CD8-positive, alpha-beta memory T cell (primary cell): Measurements from ENCODE around the gene MED27. TPM values are rescaled to one million over a fixed set of nuclear protein-coding genes. Genes with fewer than 3 reads are reported as not detected.
"Not testable (repeated sequence)": the region's sequence is repeated elsewhere in the genome, so short reads cannot be mapped to it uniquely, and the experiment has no call there.

Source experiments
- CTCF ChIA-PET: fragments of 350-600 bp; sonication (Branson Sonifier 250); formaldehyde crosslinking; loops from one replicate; lab custom pipeline; 2021; ENCODE audit warnings: antibody characterized with exemption; lab: Charles Lee
- POLR2A ChIA-PET: fragments of 350-600 bp; sonication (Branson Sonifier 250); formaldehyde crosslinking; loops from one replicate; lab custom pipeline; 2021; ENCODE audit warnings: antibody characterized with exemption; lab: Charles Lee
- DNase-seq, 5 donors: peaks; one replicate each; pipeline versions ENCODE4 v3.0.0 to v3.0.0-alpha.2; 2020 to 2022; ENCODE audit warnings: mixed read lengths in 1 of 5
- H3K27ac ChIP-seq: one replicate; pipeline ENCODE4 v1.7.0; 2013; ENCODE audit warnings: low read depth, mild to moderate bottlenecking, low read length, moderate library complexity
- H3K27me3 ChIP-seq: 2 replicates; pipeline ENCODE4 v1.7.0; 2013; ENCODE audit warnings: low read length, mild to moderate bottlenecking; ENCODE audit not compliant: insufficient read depth, poor library complexity, severe bottlenecking
- H3K36me3 ChIP-seq: 2 replicates; pipeline ENCODE4 v1.7.0; 2013; ENCODE audit warnings: mild to moderate bottlenecking, low read length, moderate library complexity; ENCODE audit not compliant: insufficient read depth
- H3K4me1 ChIP-seq: 2 replicates; pipeline ENCODE4 v1.7.0; 2013; ENCODE audit warnings: mild to moderate bottlenecking, low read length, moderate library complexity; ENCODE audit not compliant: insufficient read depth
- H3K4me3 ChIP-seq: 2 replicates; pipeline ENCODE4 v1.7.0; 2013; ENCODE audit warnings: mild to moderate bottlenecking, low read length
- H3K9me3 ChIP-seq: 2 replicates; pipeline ENCODE4 v1.7.0; 2013; ENCODE audit warnings: mild to moderate bottlenecking, low read length
- H3K27ac Mint-ChIP-seq, 8 donors: one replicate each; pipeline ENCODE4 v1.8.0; 2020 to 2021; ENCODE audit warnings: mixed read lengths in 8 of 8, mild to moderate bottlenecking in 6 of 8, inconsistent platforms in 3 of 8, moderate library complexity in 3 of 8
- H3K27me3 Mint-ChIP-seq, 2 donors: one replicate each; pipeline ENCODE4 v1.8.0; 2020 to 2021; ENCODE audit warnings: mixed read lengths in 2 of 2, mild to moderate bottlenecking in 1 of 2, moderate library complexity in 1 of 2
- H3K36me3 Mint-ChIP-seq, 3 donors: one replicate each; pipeline ENCODE4 v1.8.0; 2020 to 2021; ENCODE audit warnings: mixed read lengths in 3 of 3, inconsistent platforms in 1 of 3, mild to moderate bottlenecking in 1 of 3
- H3K4me1 Mint-ChIP-seq, 3 donors: one replicate each; pipeline ENCODE4 v1.8.0; 2020 to 2021; ENCODE audit warnings: mixed read lengths in 3 of 3, inconsistent platforms in 1 of 3, mild to moderate bottlenecking in 1 of 3
- H3K4me3 Mint-ChIP-seq, 7 donors: one replicate each; pipeline ENCODE4 v1.8.0; 2020 to 2021; ENCODE audit warnings: mixed read lengths in 7 of 7, mild to moderate bottlenecking in 6 of 7, moderate library complexity in 4 of 7, inconsistent platforms in 2 of 7
- H3K9me3 Mint-ChIP-seq, 5 donors: one replicate each; pipeline ENCODE4 v1.8.0; 2020 to 2022; ENCODE audit warnings: mixed read lengths in 5 of 5, mild to moderate bottlenecking in 3 of 5, moderate library complexity in 2 of 5, inconsistent platforms in 1 of 5
- polyA plus RNA-seq: library from polyadenylated mRNA; unstranded; fragments of 300-500 nt; fragmentation: Illumina TruSeq; gene quantifications from one replicate; pipeline ENCODE4 v1.2.3, GENCODE V29; 2021
- total RNA-seq, 2 experiments: library from RNA; stranded (reverse); gene quantifications; one replicate each; pipeline ENCODE4 v1.2.3, GENCODE V29; 2021

The MED27 gene
- total and polyA plus RNA-seq, 3 experiments from 2014 or later, result 31.6 to 39.7 (median 35.9) TPM

DNA sequence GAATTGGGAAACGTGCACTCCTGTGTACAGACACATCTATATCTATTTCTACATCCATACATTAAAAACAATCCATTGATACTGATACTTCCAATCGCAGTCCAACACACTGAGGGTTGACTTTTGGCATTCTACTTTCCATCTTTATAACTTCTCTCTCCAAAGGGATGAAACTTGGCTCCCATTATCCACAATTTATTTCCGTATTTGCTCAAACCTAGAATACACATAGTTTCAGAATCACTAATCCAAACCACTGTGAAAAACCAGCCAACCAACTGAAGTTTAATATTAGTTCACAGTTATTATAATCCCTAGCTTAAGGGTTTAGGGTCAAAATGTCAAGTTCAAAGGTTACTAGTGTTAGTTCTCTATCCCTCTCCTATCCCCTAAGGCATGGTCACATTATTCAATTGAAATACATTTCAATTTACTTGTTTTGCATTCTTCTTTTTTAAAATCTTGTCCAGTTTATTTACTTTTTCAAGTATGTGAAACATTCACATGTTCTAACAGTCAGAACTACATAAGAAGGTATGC is 156.5 kb downstream of the MED27 start:
- no peaks in the 10 kb centered on the region for H3K27me3 ChIP-seq
- H3K4me3 Mint-ChIP-seq, result no peak overlapping the region
- H3K9me3 ChIP-seq, result no peaks in the 10 kb centered on the region
- no peaks in the 10 kb centered on the region for H3K4me1 ChIP-seq
- H3K4me3 ChIP-seq, result no peak overlapping the region
- peaks cover 3 to 12% (median 8%) of the 10 kb centered on the region in 3 donors for H3K36me3 Mint-ChIP-seq
- H3K27me3 Mint-ChIP-seq, result no peaks in the 10 kb centered on the region
- H3K36me3 ChIP-seq, result no peaks in the 10 kb centered on the region
- ChIA-PET POLR2A (no interaction called here), CTCF (no interaction called here)
- H3K27ac Mint-ChIP-seq, result no peak overlapping the region
- no peak overlapping the region for H3K27ac ChIP-seq
- peaks cover 0 to 6% (median 2%) of the 10 kb centered on the region in 3 donors for H3K4me1 Mint-ChIP-seq
- no peak for DNase-seq
- no peaks in the 10 kb centered on the region for H3K9me3 Mint-ChIP-seq

- H3K4me1 ChIP-seq, H3K4me3 Mint-ChIP-seq, H3K9me3 ChIP-seq, H3K27me3 Mint-ChIP-seq, POLR2A ChIA-PET, H3K36me3 ChIP-seq, H3K27me3 ChIP-seq, DNase-seq, CTCF ChIA-PET, H3K27ac ChIP-seq, H3K9me3 Mint-ChIP-seq, H3K27ac Mint-ChIP-seq, H3K4me1 Mint-ChIP-seq, H3K4me3 ChIP-seq: not testable (repeated sequence)
- peaks cover 3 to 12% (median 8%) of the 10 kb centered on the region in 3 donors for H3K36me3 Mint-ChIP-seq
These were observed 158.0 kb downstream of the MED27 start for GRCh38 chr9:131921635-131922034.

GRCh38 chr9:131919216-131919615 is 160.5 kb downstream of the MED27 start:
- H3K4me3 ChIP-seq, result no peak overlapping the region
- no peaks in the 10 kb centered on the region for H3K9me3 Mint-ChIP-seq
- no peaks in the 10 kb centered on the region for H3K9me3 ChIP-seq
- H3K27ac ChIP-seq, result no peak overlapping the region
- H3K4me3 Mint-ChIP-seq, result no peak overlapping the region
- no peaks in the 10 kb centered on the region for H3K36me3 ChIP-seq
- H3K27me3 ChIP-seq, result no peaks in the 10 kb centered on the region
- no peaks in the 10 kb centered on the region for H3K4me1 ChIP-seq
- no peaks in the 10 kb centered on the region for H3K27me3 Mint-ChIP-seq
- H3K27ac Mint-ChIP-seq, result no peak overlapping the region
- peaks cover 0 to 6% (median 2%) of the 10 kb centered on the region in 3 donors for H3K4me1 Mint-ChIP-seq
- DNase-seq, result no peak
- POLR2A ChIA-PET, result no interaction called here
- peaks cover 3 to 10% (median 8%) of the 10 kb centered on the region in 3 donors for H3K36me3 Mint-ChIP-seq
- CTCF ChIA-PET, result no interaction called here

DNA sequence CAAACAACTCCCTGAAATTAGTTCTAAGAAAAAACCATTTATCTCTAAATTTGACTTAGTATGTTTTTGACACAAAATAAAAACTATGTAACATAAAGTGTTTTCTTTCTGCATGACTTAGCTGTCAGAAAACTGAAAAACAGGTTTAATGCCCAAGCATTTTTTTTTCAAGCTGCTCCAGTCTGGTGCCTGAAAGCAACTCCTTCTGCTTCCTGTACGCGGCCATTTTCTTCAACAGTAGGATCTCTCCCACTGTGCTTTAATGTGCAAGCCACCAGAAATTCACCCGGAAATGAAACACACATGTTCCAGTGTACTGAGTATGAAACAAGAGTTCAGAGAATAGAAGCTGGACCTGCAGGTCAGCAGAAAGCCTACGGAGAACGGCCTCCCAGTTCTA is 161.2 kb downstream of the MED27 start:
- H3K36me3 Mint-ChIP-seq, result peaks cover 3 to 9% (median 5%) of the 10 kb centered on the region in 3 donors
- no peak for DNase-seq
- ChIA-PET POLR2A (no interaction called here), CTCF (no interaction called here)
- Histone ChIP-seq H3K9me3 (no peaks in the 10 kb centered on the region), H3K4me1 (no peaks in the 10 kb centered on the region), H3K36me3 (no peaks in the 10 kb centered on the region), H3K27me3 (no peaks in the 10 kb centered on the region), H3K4me3 (no peak overlapping the region), H3K27ac (no peak overlapping the region)
- no peak overlapping the region for H3K27ac Mint-ChIP-seq
- no peak overlapping the region for H3K4me3 Mint-ChIP-seq
- H3K27me3 Mint-ChIP-seq, result no peaks in the 10 kb centered on the region
- peaks cover 0 to 8% (median 2%) of the 10 kb centered on the region in 3 donors for H3K4me1 Mint-ChIP-seq
- H3K9me3 Mint-ChIP-seq, result no peaks in the 10 kb centered on the region

- ChIA-PET POLR2A (no interaction called here), CTCF (interaction anchor here (0.9 kb wide), 1 partner anchor 319 kb away, joined by 3 read pairs; no protein-coding TSS in a partner anchor)
- Mint-ChIP-seq H3K9me3 (no peaks in the 10 kb centered on the region), H3K4me1 (peaks cover 0 to 13% (median 2%) of the 10 kb centered on the region in 3 donors), H3K4me3 (no peak overlapping the region), H3K27ac (no peak overlapping the region), H3K36me3 (peaks cover 0 to 4% (median 3%) of the 10 kb centered on the region in 3 donors), H3K27me3 (no peaks in the 10 kb centered on the region)
- H3K4me1 ChIP-seq, result no peaks in the 10 kb centered on the region
- no peaks in the 10 kb centered on the region for H3K9me3 ChIP-seq
- no peak overlapping the region for H3K4me3 ChIP-seq
- H3K36me3 ChIP-seq, result no peaks in the 10 kb centered on the region
- H3K27me3 ChIP-seq, result no peaks in the 10 kb centered on the region
- H3K27ac ChIP-seq, result no peak overlapping the region
- no peak for DNase-seq
These were observed 162.7 kb downstream of the MED27 start for GRCh38 chr9:131917009-131917408.

DNA sequence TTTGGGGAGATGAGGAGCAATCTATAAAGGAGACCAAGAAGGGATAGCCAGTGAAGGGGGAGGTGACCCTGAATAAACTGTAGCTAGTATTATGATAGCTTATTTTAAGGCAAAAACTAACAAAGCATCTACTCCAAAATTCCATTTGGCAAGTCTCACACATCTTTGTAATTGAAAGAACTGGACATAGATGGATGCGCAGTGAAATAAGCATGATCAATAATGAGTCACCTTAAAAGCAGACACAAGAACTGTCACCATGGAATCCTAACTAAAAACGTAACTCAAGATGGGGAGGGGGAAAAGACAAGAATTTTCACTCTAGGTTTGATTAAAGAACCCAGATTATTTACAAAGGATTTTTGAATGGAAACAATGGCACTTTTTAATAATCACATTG is 164.5 kb downstream of the MED27 start:
- no peaks in the 10 kb centered on the region for H3K9me3 ChIP-seq
- no peak overlapping the region for H3K4me3 ChIP-seq
- H3K36me3 ChIP-seq, result no peaks in the 10 kb centered on the region
- DNase-seq, result no peak
- no peak overlapping the region for H3K27ac ChIP-seq
- H3K4me1 ChIP-seq, result no peaks in the 10 kb centered on the region
- CTCF ChIA-PET, result no interaction called here
- H3K36me3 Mint-ChIP-seq, result peaks cover 0 to 6% (median 0%) of the 10 kb centered on the region in 3 donors
- no peak overlapping the region for H3K27ac Mint-ChIP-seq
- H3K27me3 Mint-ChIP-seq, result no peaks in the 10 kb centered on the region
- no peaks in the 10 kb centered on the region for H3K9me3 Mint-ChIP-seq
- POLR2A ChIA-PET, result no interaction called here
- H3K4me1 Mint-ChIP-seq, result peaks cover 0 to 12% (median 0%) of the 10 kb centered on the region in 3 donors
- H3K4me3 Mint-ChIP-seq, result no peak overlapping the region
- H3K27me3 ChIP-seq, result no peaks in the 10 kb centered on the region

- Mint-ChIP-seq H3K36me3 (peaks cover 0 to 6% (median 0%) of the 10 kb centered on the region in 3 donors), H3K9me3 (no peaks in the 10 kb centered on the region), H3K27ac (no peak overlapping the region), H3K4me3 (no peak overlapping the region), H3K27me3 (no peaks in the 10 kb centered on the region), H3K4me1 (peaks cover 0 to 8% (median 0%) of the 10 kb centered on the region in 3 donors)
- ChIA-PET POLR2A (no interaction called here), CTCF (no interaction called here)
- Histone ChIP-seq H3K4me1 (no peaks in the 10 kb centered on the region), H3K27me3 (no peaks in the 10 kb centered on the region), H3K9me3 (no peaks in the 10 kb centered on the region), H3K4me3 (no peak overlapping the region), H3K27ac (no peak overlapping the region), H3K36me3 (no peaks in the 10 kb centered on the region)
- DNase-seq, result no peak
These were observed 167.0 kb downstream of the MED27 start for GRCh38 chr9:131912671-131913070.

DNA sequence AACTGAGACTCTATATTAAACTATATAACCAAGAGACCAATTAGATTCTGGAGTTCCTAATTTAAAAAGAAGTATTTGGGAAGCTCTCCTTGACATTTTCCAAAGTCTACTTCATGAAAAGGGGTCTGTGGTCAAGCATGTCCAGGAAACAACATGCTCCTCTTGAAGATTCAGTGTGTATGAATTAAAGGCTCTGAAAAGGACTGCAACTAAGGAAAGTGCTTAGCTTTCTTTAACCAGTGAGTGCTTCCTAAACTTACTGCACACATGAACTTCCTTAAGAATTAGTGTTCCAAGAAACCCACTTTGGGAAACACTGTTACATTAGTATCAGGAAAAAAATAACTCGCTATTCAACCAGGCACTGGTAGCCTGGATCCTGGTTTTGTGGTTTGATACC is 167.6 kb downstream of the MED27 start:
- H3K9me3 Mint-ChIP-seq, result no peaks in the 10 kb centered on the region
- ChIA-PET POLR2A (no interaction called here), CTCF (no interaction called here)
- Histone ChIP-seq H3K36me3 (no peaks in the 10 kb centered on the region), H3K27ac (no peak overlapping the region), H3K4me1 (no peaks in the 10 kb centered on the region), H3K4me3 (no peak overlapping the region), H3K9me3 (no peaks in the 10 kb centered on the region), H3K27me3 (no peaks in the 10 kb centered on the region)
- no peak overlapping the region for H3K4me3 Mint-ChIP-seq
- peaks cover 0 to 6% (median 0%) of the 10 kb centered on the region in 3 donors for H3K36me3 Mint-ChIP-seq
- H3K27ac Mint-ChIP-seq, result peak overlapping the region in 1 of 8 donors; percentile 56
- peaks cover 0 to 8% (median 0%) of the 10 kb centered on the region in 3 donors for H3K4me1 Mint-ChIP-seq
- DNase-seq, result no peak
- H3K27me3 Mint-ChIP-seq, result no peaks in the 10 kb centered on the region
